MCF 10A (cell line): ENCODE results near the gene EPB41L4A. TPM values are rescaled to one million over a fixed set of nuclear protein-coding genes. Genes with fewer than 3 reads are reported as not detected.

ENCODE experiments used
- BruUV-seq: library from RNA; stranded (reverse); fragments of 400-500 nt; replicated peaks from 2 replicates; lab custom pipeline; 2021; lab: Mats Ljungman, UMichigan
- CTCF ChIA-PET: fragments of 300-600 bp; sonication (Branson Sonifier 250); formaldehyde crosslinking; extraction: SDS; loops from one replicate; lab custom pipeline; 2021; ENCODE audit warnings: antibody characterized with exemption, inconsistent platforms; lab: Yijun Ruan, JAX
- POLR2A ChIA-PET: fragments of 300-600, 350-650 bp; sonication (Branson Sonifier 250); formaldehyde crosslinking; extraction: SDS; loops from one replicate; lab custom pipeline; 2020; ENCODE audit warnings: antibody characterized with exemption, inconsistent platforms; lab: Yijun Ruan, JAX
- DNase-seq: peaks from one replicate; pipeline ENCODE4 v3.0.0-alpha.2; 2018; ENCODE audit not compliant: unreplicated experiment
- H3K27ac Mint-ChIP-seq: one replicate; pipeline ENCODE4 v1.8.0; 2022; ENCODE audit warnings: mild to moderate bottlenecking, low read depth, mixed read lengths; ENCODE audit not compliant: unreplicated experiment
- H3K27me3 Mint-ChIP-seq: one replicate; pipeline ENCODE4 v1.8.0; 2022; ENCODE audit warnings: mixed read lengths; ENCODE audit not compliant: insufficient read depth, unreplicated experiment
- H3K36me3 Mint-ChIP-seq: one replicate; pipeline ENCODE4 v1.8.0; 2022; ENCODE audit warnings: mild to moderate bottlenecking, moderate library complexity, mixed read lengths; ENCODE audit not compliant: insufficient read depth, unreplicated experiment
- H3K4me1 Mint-ChIP-seq: one replicate; pipeline ENCODE4 v1.8.0; 2022; ENCODE audit warnings: mixed read lengths; ENCODE audit not compliant: insufficient read depth, unreplicated experiment
- H3K4me3 Mint-ChIP-seq: one replicate; pipeline ENCODE4 v1.8.0; 2022; ENCODE audit warnings: mild to moderate bottlenecking, moderate library complexity, mixed read lengths; ENCODE audit not compliant: unreplicated experiment
- H3K9me3 Mint-ChIP-seq: one replicate; pipeline ENCODE4 v1.8.0; 2022; ENCODE audit warnings: mixed read lengths; ENCODE audit not compliant: unreplicated experiment
- intact Hi-C: fragments of 100-400 bp; cut with micrococcal nuclease; formaldehyde crosslinking; loops from 2 replicates; pipeline ENCODE4 v1.14.1; 2022
- total RNA-seq: library from RNA; stranded (reverse); gene quantifications from 2 replicates; pipeline ENCODE4 v1.2.3, GENCODE V29; 2022
- TF ChIP-seq, protein P1 (sequence below): fragments of 200-600 bp; IDR thresholded peaks from one replicate; pipeline ENCODE4 v1.8.0; 2022; ENCODE audit warnings: antibody characterized with exemption, mild to moderate bottlenecking; ENCODE audit not compliant: unreplicated experiment

The EPB41L4A gene
- total RNA-seq, 1 experiment from 2014 or later: 12.4 TPM

DNA sequence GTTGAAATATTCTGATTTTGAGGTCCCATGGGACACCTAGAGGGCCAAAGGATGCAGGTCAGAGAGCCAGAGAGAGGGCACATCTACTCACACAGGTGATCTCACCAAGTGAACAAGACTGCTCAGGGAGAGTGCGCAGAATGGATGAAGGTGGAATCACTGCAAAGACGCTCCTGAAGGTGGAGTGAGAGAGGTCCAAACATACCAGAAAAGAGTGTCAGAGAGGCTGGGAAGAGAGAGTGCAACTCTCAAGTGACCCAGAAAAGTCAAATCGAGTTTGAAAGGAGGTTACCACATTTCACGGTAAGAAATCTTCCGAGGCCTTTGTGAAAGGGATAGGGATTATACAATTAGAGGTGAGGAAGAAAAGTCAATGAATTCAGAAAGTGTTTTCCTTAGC, 173.4 kb downstream of the EPB41L4A start:
- Mint-ChIP-seq H3K4me1 (peaks cover 20% of the 10 kb centered on the region), H3K27ac (peak overlapping the region; percentile 40), H3K36me3 (peaks cover 15% of the 10 kb centered on the region), H3K27me3 (no peaks in the 10 kb centered on the region), H3K9me3 (no peaks in the 10 kb centered on the region), H3K4me3 (no peak overlapping the region)
- no TSS peak for BruUV-seq
- intact Hi-C loops: no loop called here
- ChIA-PET CTCF (interaction anchor here (0.6 to 1.2 kb wide), 2 partner anchors 39 to 175 kb away, joined by 3 read pairs; no protein-coding TSS in a partner anchor), POLR2A (interaction anchor here (0.6 to 1.4 kb wide), 4 partner anchors 9 to 674 kb away, joined by 4 to 6 read pairs (median 4); no protein-coding TSS in a partner anchor)
- DNase-seq: no peak
- TF ChIP-seq, protein P1, sequence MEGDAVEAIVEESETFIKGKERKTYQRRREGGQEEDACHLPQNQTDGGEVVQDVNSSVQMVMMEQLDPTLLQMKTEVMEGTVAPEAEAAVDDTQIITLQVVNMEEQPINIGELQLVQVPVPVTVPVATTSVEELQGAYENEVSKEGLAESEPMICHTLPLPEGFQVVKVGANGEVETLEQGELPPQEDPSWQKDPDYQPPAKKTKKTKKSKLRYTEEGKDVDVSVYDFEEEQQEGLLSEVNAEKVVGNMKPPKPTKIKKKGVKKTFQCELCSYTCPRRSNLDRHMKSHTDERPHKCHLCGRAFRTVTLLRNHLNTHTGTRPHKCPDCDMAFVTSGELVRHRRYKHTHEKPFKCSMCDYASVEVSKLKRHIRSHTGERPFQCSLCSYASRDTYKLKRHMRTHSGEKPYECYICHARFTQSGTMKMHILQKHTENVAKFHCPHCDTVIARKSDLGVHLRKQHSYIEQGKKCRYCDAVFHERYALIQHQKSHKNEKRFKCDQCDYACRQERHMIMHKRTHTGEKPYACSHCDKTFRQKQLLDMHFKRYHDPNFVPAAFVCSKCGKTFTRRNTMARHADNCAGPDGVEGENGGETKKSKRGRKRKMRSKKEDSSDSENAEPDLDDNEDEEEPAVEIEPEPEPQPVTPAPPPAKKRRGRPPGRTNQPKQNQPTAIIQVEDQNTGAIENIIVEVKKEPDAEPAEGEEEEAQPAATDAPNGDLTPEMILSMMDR: no peak

- no TSS peak for BruUV-seq
- intact Hi-C loops: no loop called here
- H3K36me3 Mint-ChIP-seq: peaks cover 8% of the 10 kb centered on the region
These were observed 179.1 kb downstream of the EPB41L4A start for GRCh38 chr5:112239996-112240395.

GRCh38 chr5:112238473-112238872, 180.6 kb downstream of the EPB41L4A start:
- peaks cover 23% of the 10 kb centered on the region for H3K4me1 Mint-ChIP-seq

More at GRCh38 chr5:112239996-112240395, 179.1 kb downstream of the EPB41L4A start:
- DNase-seq: peak; percentile 17
- ChIA-PET CTCF (interaction anchor here (0.8 kb wide), 1 partner anchor 64 kb away, joined by 3 read pairs; no protein-coding TSS in a partner anchor), POLR2A (interaction anchor here (0.7 kb wide), 1 partner anchor 15 kb away, joined by 3 read pairs; no protein-coding TSS in a partner anchor)
- TF ChIP-seq, protein P1: no peak
- no peaks in the 10 kb centered on the region for H3K27me3 Mint-ChIP-seq
- peak overlapping the region; percentile 17 for H3K27ac Mint-ChIP-seq
- H3K9me3 Mint-ChIP-seq: no peaks in the 10 kb centered on the region
- H3K4me1 Mint-ChIP-seq: peaks cover 16% of the 10 kb centered on the region
- H3K4me3 Mint-ChIP-seq: no peak overlapping the region

GRCh38 chr5:112237456-112237855, 181.6 kb downstream of the EPB41L4A start:
- ChIA-PET CTCF (interaction anchor here (0.7 to 1.6 kb wide), 2 partner anchors 15 to 182 kb away, joined by 3 to 8 read pairs; partner anchors contain the start of gene EPB41L4A), POLR2A (interaction anchor here (0.7 to 2.5 kb wide), 3 partner anchors 12 to 181 kb away, joined by 3 to 7 read pairs (median 3); partner anchors contain the start of gene EPB41L4A)
- Mint-ChIP-seq H3K4me1 (peaks cover 31% of the 10 kb centered on the region), H3K27me3 (no peaks in the 10 kb centered on the region), H3K36me3 (no peaks in the 10 kb centered on the region), H3K9me3 (no peaks in the 10 kb centered on the region), H3K27ac (no peak overlapping the region), H3K4me3 (no peak overlapping the region)
- no TSS peak for BruUV-seq
- TF ChIP-seq, protein P1: no peak
- intact Hi-C loops: no loop called here
- DNase-seq: no peak

More at GRCh38 chr5:112238473-112238872, 180.6 kb downstream of the EPB41L4A start:
- H3K4me3 Mint-ChIP-seq: no peak overlapping the region
- POLR2A ChIA-PET: interaction anchor here (0.6 to 2.5 kb wide), 2 partner anchors 16 to 186 kb away, joined by 3 to 7 read pairs; no protein-coding TSS in a partner anchor
- H3K9me3 Mint-ChIP-seq: no peaks in the 10 kb centered on the region
- CTCF ChIA-PET: no interaction called here
- no peaks in the 10 kb centered on the region for H3K27me3 Mint-ChIP-seq
- no peak for DNase-seq
- intact Hi-C loops: no loop called here
- no peaks in the 10 kb centered on the region for H3K36me3 Mint-ChIP-seq
- TF ChIP-seq, protein P1: no peak
- no peak overlapping the region for H3K27ac Mint-ChIP-seq
- no TSS peak for BruUV-seq
